Gastroesophageal sphincter (tissue), 3 donors: ENCODE data around the gene ARHGAP25.

ENCODE experiments used
- POLR2AphosphoS5 ChIP-seq: sonication (generic); formaldehyde crosslinking; IDR thresholded peaks from one replicate; pipeline ENCODE4 v1.6.1; 2017; ENCODE audit warnings: antibody characterized with exemption
- TF ChIP-seq, protein P1 (sequence below), 4 experiments: fragments of 200-600 bp in 2 of 4; fragments of 450-650 bp in 2 of 4; sonication (generic) in 1 of 4; IDR thresholded peaks; one replicate each; pipeline ENCODE4 v1.5.1; 2017 to 2019; ENCODE audit warnings: antibody characterized with exemption in 4 of 4, mild to moderate bottlenecking in 2 of 4, moderate library complexity in 2 of 4

DNA sequence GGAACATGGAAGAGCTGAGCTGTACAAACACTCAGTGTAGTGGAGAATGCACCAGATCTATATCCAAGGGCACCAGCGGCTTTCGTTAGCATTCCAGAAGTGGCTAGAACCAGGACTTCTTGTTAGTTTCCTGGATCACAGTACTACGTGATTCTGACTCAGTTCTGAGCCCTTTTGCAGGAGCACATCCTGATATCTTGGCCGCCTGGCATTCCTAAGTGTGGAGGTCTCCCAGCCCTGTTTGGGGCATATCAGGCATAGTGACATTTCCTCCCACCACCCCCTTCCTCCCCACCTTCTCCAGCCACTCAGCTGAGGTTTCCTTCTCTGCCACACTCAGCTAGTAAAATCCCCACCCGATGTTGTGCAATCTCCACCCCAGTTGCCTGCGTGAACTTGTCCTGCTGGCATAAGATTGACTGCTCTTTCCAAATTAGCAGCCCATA is 73.2 kb downstream of the ARHGAP25 start:
- TF ChIP-seq, protein P1, sequence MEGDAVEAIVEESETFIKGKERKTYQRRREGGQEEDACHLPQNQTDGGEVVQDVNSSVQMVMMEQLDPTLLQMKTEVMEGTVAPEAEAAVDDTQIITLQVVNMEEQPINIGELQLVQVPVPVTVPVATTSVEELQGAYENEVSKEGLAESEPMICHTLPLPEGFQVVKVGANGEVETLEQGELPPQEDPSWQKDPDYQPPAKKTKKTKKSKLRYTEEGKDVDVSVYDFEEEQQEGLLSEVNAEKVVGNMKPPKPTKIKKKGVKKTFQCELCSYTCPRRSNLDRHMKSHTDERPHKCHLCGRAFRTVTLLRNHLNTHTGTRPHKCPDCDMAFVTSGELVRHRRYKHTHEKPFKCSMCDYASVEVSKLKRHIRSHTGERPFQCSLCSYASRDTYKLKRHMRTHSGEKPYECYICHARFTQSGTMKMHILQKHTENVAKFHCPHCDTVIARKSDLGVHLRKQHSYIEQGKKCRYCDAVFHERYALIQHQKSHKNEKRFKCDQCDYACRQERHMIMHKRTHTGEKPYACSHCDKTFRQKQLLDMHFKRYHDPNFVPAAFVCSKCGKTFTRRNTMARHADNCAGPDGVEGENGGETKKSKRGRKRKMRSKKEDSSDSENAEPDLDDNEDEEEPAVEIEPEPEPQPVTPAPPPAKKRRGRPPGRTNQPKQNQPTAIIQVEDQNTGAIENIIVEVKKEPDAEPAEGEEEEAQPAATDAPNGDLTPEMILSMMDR (IDR thresholded peaks at IDR 0.05): no peak
- TF ChIP-seq POLR2AphosphoS5: no peak
